Measurements from ENCODE around the gene FGF10. TPM values are rescaled to one million over a fixed set of nuclear protein-coding genes. Genes with fewer than 3 reads are reported as not detected.

Gene FGF10
- total RNA-seq, 3 donors from 2014 or later (not counting 1 experiment from before 2014, with no cell fraction given) = not detected

GRCh38 chr5:44300551-44300950 lies 88.7 kb downstream of the FGF10 start:
- WGBS (ENCODE audit: insufficient coverage) = 80% methylated on average over 1 of the region's 1 CpG

GRCh38 chr5:44299394-44299793 lies 89.8 kb downstream of the FGF10 start:
- Mint-ChIP-seq H3K27ac (no peak overlapping the region), H3K27me3 (ENCODE audit: low read depth in 2 of 2) (no peaks in the 10 kb centered on the region), H3K9me3 (peaks cover 9 to 16% of the 10 kb centered on the region in 2 donors), H3K4me1 (no peaks in the 10 kb centered on the region), H3K4me3 (no peak overlapping the region), H3K36me3 (no peaks in the 10 kb centered on the region)
- H3K36me3 ChIP-seq (ENCODE audit: control insufficient read depth, insufficient read depth, low read length) = no peaks in the 10 kb centered on the region
- 89% methylated on average over 3 of the region's 4 CpGs for WGBS (ENCODE audit: insufficient coverage)
- H3K27me3 ChIP-seq (ENCODE audit: control insufficient read depth, insufficient read depth, low read length) = no peaks in the 10 kb centered on the region
- no peaks in the 10 kb centered on the region for H3K4me1 ChIP-seq (ENCODE audit: control insufficient read depth, insufficient read depth, low read length)
- ATAC-seq (no peak), DNase-seq (no peak)
- H3K9me3 ChIP-seq (ENCODE audit: control insufficient read depth, insufficient read depth, low read length) = no peaks in the 10 kb centered on the region
- intact Hi-C loops (cut with micrococcal nuclease) = no loop called here
- no peak overlapping the region for H3K4me3 ChIP-seq (ENCODE audit: low read length)
- no peak overlapping the region for H3K27ac ChIP-seq (ENCODE audit: low read length)
- no peak for TF ChIP-seq CTCF (IDR thresholded peaks at IDR 0.05)

More at GRCh38 chr5:44300551-44300950, 88.7 kb downstream of the FGF10 start:
- no peaks in the 10 kb centered on the region for H3K27me3 ChIP-seq (ENCODE audit: control insufficient read depth, insufficient read depth, low read length)
- no peaks in the 10 kb centered on the region for H3K36me3 ChIP-seq (ENCODE audit: control insufficient read depth, insufficient read depth, low read length)
- Mint-ChIP-seq H3K36me3 (no peaks in the 10 kb centered on the region), H3K9me3 (peaks cover 9 to 20% of the 10 kb centered on the region in 2 donors), H3K27me3 (ENCODE audit: low read depth in 2 of 2) (no peaks in the 10 kb centered on the region), H3K27ac (no peak overlapping the region), H3K4me1 (no peaks in the 10 kb centered on the region), H3K4me3 (no peak overlapping the region)
- no peak for DNase-seq
- no peak overlapping the region for H3K4me3 ChIP-seq (ENCODE audit: low read length)
- ATAC-seq = no peak
- TF ChIP-seq CTCF (IDR thresholded peaks at IDR 0.05) = no peak
- no peaks in the 10 kb centered on the region for H3K4me1 ChIP-seq (ENCODE audit: control insufficient read depth, insufficient read depth, low read length)
- H3K9me3 ChIP-seq (ENCODE audit: control insufficient read depth, insufficient read depth, low read length) = no peaks in the 10 kb centered on the region
- no peak overlapping the region for H3K27ac ChIP-seq (ENCODE audit: low read length)
- intact Hi-C loops (cut with micrococcal nuclease) = no loop called here

GRCh38 chr5:44294516-44294915 lies 94.7 kb downstream of the FGF10 start:
- ATAC-seq = no peak
- DNase-seq = no peak
- H3K4me3 ChIP-seq (ENCODE audit: low read length) = no peak overlapping the region
- H3K36me3 ChIP-seq (ENCODE audit: control insufficient read depth, insufficient read depth, low read length) = no peaks in the 10 kb centered on the region
- 67% methylated on average over 1 of the region's 2 CpGs for WGBS (ENCODE audit: insufficient coverage)
- H3K27me3 ChIP-seq (ENCODE audit: control insufficient read depth, insufficient read depth, low read length) = no peaks in the 10 kb centered on the region
- Mint-ChIP-seq H3K4me1 (no peaks in the 10 kb centered on the region), H3K27ac (no peak overlapping the region), H3K36me3 (no peaks in the 10 kb centered on the region), H3K4me3 (no peak overlapping the region), H3K27me3 (ENCODE audit: low read depth in 2 of 2) (no peaks in the 10 kb centered on the region), H3K9me3 (peaks cover 8 to 20% of the 10 kb centered on the region in 2 donors)
- H3K9me3 ChIP-seq (ENCODE audit: control insufficient read depth, insufficient read depth, low read length) = peaks cover 7% of the 10 kb centered on the region
- intact Hi-C loops (cut with micrococcal nuclease) = no loop called here
- H3K4me1 ChIP-seq (ENCODE audit: control insufficient read depth, insufficient read depth, low read length) = no peaks in the 10 kb centered on the region
- TF ChIP-seq CTCF (IDR thresholded peaks at IDR 0.05) = no peak
- H3K27ac ChIP-seq (ENCODE audit: low read length) = no peak overlapping the region

- Mint-ChIP-seq H3K4me3 (no peak overlapping the region), H3K4me1 (no peaks in the 10 kb centered on the region), H3K9me3 (peaks cover 10 to 23% of the 10 kb centered on the region in 2 donors), H3K27me3 (ENCODE audit: low read depth in 2 of 2) (no peaks in the 10 kb centered on the region), H3K27ac (no peak overlapping the region), H3K36me3 (no peaks in the 10 kb centered on the region)
- H3K27ac ChIP-seq (ENCODE audit: low read length) = no peak overlapping the region
- H3K4me3 ChIP-seq (ENCODE audit: low read length) = no peak overlapping the region
- 67% methylated on average over 1 of the region's 2 CpGs for WGBS (ENCODE audit: insufficient coverage)
- DNase-seq = no peak
- no peak for TF ChIP-seq CTCF (IDR thresholded peaks at IDR 0.05)
- peaks cover 7% of the 10 kb centered on the region for H3K9me3 ChIP-seq (ENCODE audit: control insufficient read depth, insufficient read depth, low read length)
- H3K4me1 ChIP-seq (ENCODE audit: control insufficient read depth, insufficient read depth, low read length) = no peaks in the 10 kb centered on the region
- no peak for ATAC-seq
- intact Hi-C loops (cut with micrococcal nuclease) = no loop called here
- no peaks in the 10 kb centered on the region for H3K27me3 ChIP-seq (ENCODE audit: control insufficient read depth, insufficient read depth, low read length)
- no peaks in the 10 kb centered on the region for H3K36me3 ChIP-seq (ENCODE audit: control insufficient read depth, insufficient read depth, low read length)
Measured at GRCh38 chr5:44292736-44293135, 96.5 kb downstream of the FGF10 start.

All from natural killer cell (primary cell).